SH-SY5Y (cell line): Measurements from ENCODE around the gene ASAP2.

Experiments
- GATA2 ChIP-seq: IDR thresholded peaks from 2 replicates; pipeline ENCODE4 v1.6.1; 2011; ENCODE audit warnings: mild to moderate bottlenecking, low read depth, low read length
- GATA3 ChIP-seq: IDR thresholded peaks from 2 replicates; pipeline ENCODE4 v1.6.1; 2011; ENCODE audit warnings: low read depth, mild to moderate bottlenecking, low read length, moderate library complexity

DNA sequence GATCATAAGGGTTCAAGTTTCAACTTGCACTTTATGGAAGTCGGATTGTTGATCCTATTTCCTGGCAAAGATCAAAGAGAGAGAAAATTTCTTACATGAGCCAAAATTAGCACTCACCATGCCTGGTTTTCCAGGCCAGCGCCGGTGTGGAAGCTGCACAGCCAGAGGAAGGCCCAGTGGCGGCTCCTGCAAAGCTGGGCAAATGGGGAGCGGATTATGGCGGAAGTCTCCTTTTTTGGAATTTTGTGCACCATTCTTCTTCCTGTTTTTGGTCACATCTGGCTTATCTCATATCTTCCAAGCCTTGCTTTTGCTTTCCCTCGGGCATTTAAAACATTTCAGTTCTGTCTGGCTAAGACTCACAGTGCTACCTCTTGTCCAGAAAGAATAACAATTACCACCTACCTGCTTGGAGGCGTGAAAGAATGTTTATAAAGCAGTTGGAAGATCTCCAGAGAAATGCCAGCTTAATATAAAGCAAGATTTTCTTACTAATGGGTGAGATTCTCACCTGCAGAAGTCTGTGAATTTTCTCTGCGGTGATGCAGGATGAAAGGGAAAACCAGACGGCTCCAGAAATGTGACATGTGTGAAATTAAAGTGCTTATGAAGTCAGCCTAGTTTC, 94.3 kb downstream of the ASAP2 start:
- no peak for TF ChIP-seq GATA3
- TF ChIP-seq GATA2: peak; percentile 18; the same call in 1 of the 2 replicates
